ENCODE results near the gene WNT9B.
"Not testable (repeated sequence)": the region's sequence is repeated elsewhere in the genome, so short reads cannot be mapped to it uniquely, and the experiment has no call there.

Gene WNT9B

DNA sequence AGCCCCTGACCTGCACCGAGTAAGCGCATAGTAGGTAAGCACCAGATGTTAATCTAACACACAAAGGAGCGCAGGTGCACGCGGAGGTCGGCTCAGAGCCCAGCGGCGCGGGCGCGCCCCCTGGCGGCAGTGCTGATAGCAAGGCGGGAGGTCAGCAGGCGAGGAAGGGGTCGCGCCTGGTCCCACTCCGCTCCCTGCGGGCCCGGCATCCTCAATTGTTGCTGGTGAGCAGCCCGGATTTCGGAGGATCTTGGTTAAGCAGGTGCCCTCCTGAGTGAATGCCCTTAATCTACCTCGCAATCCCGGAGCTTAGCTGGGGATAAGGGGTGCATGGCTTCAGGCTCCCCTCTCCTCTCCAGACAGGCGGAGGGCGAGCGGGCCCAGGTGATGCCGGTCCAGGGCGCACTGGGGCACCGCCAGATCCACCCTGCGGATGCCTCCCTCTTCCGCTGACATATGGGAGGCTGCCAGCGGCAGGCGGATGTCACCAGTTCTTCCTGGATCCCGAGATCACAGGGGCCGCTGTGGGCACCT is 28.9 kb upstream of the WNT9B start:
- peak; percentile 78 for DNase-seq

DNA sequence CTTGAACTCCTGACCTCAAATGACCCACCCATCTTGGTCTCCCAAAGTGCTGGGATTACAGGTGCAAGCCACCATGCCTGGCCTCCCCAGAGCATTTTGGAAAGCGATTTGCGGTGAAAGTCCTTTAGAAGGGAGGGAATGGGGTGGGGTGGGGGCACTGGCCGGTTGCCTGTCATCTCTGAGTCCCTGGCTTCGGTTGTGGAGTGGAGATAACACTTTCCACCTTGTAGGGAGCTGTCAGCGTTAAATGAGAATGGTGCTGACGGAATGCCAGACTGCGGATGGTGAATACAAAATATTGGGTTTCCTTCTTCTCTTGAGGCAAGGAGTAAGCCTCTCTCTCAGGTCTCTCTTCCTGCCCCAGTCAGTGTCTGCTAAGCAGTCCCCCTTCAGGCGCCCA is 27.7 kb upstream of the WNT9B start:
- DNase-seq, result no peak

- DNase-seq, result no peak
These were observed 25.3 kb upstream of the WNT9B start for GRCh38 chr17:46826116-46826515.

GRCh38 chr17:46827274-46827673 is 24.1 kb upstream of the WNT9B start:
- no peak for DNase-seq

DNA sequence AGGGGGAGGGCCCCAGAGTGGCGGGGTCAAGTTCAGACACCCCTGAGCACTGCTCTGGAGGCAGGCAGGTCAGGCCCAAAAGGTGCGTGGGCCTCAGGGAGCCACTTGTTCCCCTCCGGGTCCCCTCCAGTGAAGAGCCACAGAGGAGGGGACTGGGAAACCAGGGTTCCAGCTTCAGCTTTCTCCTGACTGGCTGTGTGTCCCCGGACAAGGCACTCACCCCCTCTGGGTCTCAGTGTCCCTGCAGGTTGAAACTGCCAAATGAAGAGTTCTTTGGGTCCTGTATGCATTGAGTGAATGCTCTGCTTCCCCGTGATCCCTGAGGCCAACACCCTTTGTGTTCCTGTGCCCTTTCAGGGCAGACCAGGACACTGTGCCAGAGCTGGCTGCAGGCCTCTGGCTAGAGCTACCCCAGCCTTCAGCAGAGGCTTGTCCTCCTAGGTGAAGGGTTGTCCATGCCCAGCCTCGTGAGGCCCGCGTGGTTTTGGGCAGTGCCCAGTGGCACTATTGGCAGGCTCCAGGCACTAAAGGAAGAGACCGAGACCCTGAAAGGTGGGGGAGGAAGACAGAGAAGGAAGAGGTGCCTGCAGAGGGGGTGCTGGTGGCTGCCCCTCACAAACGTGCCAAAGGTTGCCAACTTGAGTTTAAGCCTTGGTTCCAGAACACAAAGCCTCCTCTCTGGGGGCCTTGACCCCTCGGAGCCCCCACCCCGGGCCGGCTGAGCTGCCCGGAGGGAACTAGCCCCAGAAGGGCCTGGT is 19.6 kb upstream of the WNT9B start:
- DNase-seq, result no peak

DNA sequence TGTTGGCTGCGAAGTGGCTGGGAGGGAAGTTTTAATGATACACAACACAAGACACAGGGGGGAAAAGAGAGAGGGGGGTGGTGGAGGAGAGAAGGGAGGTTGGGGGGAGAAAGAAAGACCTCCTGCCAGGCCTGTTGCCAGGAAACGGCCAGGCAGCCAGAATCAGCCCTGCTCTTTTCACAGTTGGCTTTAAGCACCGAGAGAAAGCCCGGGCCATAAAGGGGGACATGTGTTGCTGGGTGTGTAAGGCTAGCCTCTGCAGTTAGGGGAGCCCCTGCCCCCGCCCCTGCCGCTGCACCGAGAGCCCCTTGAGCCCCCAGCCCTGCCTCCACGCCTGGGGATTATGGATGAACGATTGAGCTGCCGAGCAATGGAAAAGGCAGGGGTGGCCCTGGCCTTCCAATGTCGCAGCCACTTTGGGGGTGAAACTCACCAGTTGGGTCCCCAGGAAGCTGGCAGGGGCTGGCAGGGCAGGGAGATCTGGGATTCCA is 19.0 kb upstream of the WNT9B start:
- DNase-seq, result peak; percentile 58

- peak; percentile 36 for DNase-seq
These were observed 18.2 kb upstream of the WNT9B start for GRCh38 chr17:46832945-46833839.

DNA sequence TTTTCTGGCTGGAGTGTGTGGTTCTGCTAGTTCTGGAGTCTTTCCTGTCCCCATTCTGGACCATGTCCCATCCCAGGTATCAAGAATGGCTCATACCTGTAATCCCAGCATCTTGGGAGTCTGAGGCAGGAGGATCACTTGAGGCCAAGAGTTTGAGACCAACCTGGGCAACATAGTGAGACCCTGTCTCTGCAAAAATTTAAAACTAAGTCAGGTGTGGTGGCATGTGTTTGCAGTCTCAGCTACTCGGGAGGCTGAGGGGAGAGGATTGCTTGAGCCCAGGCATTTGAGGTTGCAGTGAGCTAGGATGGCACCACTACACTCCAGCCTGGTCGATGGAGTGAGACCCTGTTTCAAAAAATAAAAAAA is 17.6 kb upstream of the WNT9B start:
- no peak for DNase-seq

DNA sequence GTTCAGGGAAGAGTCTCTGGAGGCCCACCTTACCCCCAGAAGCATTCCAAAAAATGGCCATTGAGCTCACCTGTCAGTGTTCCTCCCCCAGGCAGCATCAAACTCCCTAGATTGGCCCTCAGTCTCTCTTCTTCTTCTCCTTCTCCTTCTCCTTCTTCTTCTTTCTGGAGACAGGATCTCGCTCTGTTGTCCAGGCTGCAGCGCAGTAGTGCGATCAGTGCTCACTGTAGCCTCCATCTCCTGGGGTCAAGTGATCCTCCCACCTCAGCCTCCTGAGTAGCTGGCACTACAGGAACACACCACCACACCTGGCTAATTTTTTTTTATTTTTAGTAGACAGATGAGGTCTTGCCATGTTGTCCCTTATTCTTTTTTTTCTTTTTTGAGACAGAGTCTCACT is 16.5 kb upstream of the WNT9B start:
- DNase-seq, result no peak

- no peak for DNase-seq
These were observed 14.9 kb upstream of the WNT9B start for GRCh38 chr17:46836500-46836899.

DNA sequence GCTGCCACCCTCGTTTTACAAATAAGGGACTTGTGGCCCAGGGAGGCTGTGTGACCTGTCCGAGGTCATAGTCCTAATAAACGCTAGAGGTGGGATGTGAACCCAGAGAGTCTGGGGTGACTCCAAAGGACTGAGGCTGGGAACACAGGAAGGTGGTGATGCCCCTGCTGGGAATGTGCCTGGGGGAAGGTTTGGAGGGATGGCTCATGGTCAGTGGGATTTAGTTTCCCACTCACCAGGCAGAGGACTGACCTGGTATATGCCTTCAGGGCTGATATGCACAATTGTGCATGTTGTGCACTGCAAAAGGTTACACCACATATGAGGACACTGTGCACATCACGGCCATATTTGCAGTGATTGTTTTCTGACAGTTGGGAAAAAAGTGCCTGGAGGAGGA is 13.9 kb upstream of the WNT9B start:
- no peak for DNase-seq

DNA sequence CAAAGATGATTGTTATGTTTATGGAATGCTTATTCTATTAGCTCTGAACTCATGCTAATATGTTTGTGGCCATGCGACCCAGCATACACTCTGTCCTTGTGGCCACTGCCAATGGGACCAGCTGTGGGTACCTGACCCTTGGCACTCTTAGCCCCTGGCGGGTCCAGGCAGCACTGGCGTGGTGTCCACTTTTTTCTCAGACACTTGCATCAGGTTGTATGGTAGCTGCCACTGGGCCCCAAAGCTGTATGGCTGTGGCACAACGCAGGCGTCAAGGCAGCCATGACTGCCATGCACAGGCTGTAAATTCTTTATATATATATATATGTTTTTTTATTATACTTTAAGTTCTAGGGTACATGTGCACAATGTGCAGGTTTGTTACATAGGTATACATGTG is 12.2 kb upstream of the WNT9B start:
- DNase-seq, result no peak

DNA sequence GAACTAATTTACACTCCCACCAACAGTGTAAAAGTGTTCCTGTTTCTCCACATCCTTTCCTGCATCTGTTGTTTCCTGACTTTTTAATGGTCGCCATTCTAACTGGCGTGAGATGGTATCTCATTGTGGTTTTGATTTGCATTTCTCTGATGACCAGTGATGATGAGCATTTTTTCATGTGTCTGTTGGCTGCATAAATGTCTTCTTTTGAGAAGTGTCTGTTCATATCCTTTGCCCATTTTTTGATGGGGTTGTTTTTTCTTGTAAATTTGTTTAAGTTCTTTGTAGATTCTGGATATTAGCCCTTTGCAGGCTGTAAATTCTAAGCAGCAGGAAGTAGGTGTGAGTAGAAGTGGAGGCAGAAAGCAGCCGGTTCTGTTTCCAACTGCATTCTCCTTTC is 10.8 kb upstream of the WNT9B start:
- DNase-seq, result not testable (repeated sequence)

DNA sequence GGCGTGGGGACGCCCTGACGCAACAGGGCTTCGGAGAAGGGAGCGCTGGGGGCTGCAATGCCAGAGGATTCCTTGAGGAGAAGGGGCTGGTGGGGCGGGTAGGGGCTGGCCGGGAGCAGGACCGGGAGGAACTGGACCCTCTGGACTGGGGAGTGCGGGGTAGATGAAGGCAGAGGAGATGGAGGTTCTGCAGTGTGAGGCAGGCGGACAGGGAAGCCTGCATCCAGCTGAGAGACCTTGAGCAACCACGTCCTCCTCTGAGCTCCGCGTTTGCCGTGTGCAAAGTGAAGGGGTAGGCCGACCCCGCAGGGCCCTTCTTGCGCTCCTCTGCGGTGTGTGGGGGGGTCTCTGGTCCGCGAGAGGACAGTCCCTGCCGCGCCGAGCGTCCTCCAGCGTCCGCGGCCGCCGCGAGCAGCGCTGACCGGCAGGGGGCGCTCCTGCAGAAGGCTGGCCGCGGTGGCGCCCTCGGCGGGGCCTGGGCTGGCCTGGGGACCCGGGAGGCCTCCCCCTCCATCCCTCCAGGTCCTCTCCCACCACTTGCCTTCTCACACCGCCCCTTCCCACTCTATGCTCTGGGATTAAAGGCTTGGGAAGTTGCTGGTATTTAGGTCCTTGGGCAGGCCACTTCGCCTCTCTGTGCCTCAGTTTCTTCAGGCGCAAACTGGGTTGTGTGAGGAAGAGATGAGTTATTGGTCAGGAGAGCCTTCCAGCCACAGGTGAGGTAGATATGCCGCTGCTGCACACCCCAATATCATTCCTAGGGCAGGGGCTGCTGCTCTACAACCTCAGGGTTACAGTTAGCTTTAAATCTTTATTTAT is 9.6 kb upstream of the WNT9B start:
- DNase-seq, result peak; percentile 36

- DNase-seq, result no peak
These were observed 8.5 kb upstream of the WNT9B start for GRCh38 chr17:46842835-46843234.

- DNase-seq, result no peak
These were observed 3.9 kb upstream of the WNT9B start for GRCh38 chr17:46847204-46848191.

GRCh38 chr17:46848534-46848933 is 2.8 kb upstream of the WNT9B start:
- DNase-seq, result no peak

DNA sequence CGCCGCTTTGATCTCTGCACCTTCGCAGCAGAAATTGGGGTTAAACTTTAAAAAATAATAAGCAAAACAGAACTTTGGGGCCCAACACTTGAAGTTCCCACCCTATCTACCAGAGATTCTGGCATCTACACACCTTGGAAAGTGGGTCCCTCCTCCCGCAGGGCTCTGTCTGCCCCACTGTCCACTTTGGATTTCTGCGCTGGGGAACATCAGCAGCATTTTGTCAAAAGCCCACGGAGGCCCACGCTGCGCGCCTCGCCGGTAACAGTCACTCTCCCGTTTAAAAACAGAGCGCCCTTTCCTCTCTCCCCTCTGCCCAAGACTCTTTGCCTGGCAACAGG is 725 bp upstream of the WNT9B start:
- no peak for DNase-seq

- no peak for DNase-seq
These were observed 2.6 kb downstream of the WNT9B start for GRCh38 chr17:46853896-46854444.

- no peak for DNase-seq
These were observed 3.1 kb downstream of the WNT9B start for GRCh38 chr17:46854515-46854914.

- no peak for DNase-seq
These were observed 3.6 kb downstream of the WNT9B start for GRCh38 chr17:46854948-46855347.

- no peak for DNase-seq
These were observed 6.2 kb downstream of the WNT9B start for GRCh38 chr17:46857600-46857999.

Measured in NCI-H69 (cell line).